GM21360 (cell line): Measurements from ENCODE around the gene NUP88.
A peak's percentile ranks its signal among the peaks of the same experiment; 100 is the strongest.

Source experiments
- ATAC-seq: cut with Tn5 transposase; IDR thresholded peaks from one replicate; pipeline ENCODE4 v1.9.1; 2021; ENCODE audit warnings: mild to moderate bottlenecking, moderate library complexity; ENCODE audit not compliant: unreplicated experiment

Gene NUP88

DNA sequence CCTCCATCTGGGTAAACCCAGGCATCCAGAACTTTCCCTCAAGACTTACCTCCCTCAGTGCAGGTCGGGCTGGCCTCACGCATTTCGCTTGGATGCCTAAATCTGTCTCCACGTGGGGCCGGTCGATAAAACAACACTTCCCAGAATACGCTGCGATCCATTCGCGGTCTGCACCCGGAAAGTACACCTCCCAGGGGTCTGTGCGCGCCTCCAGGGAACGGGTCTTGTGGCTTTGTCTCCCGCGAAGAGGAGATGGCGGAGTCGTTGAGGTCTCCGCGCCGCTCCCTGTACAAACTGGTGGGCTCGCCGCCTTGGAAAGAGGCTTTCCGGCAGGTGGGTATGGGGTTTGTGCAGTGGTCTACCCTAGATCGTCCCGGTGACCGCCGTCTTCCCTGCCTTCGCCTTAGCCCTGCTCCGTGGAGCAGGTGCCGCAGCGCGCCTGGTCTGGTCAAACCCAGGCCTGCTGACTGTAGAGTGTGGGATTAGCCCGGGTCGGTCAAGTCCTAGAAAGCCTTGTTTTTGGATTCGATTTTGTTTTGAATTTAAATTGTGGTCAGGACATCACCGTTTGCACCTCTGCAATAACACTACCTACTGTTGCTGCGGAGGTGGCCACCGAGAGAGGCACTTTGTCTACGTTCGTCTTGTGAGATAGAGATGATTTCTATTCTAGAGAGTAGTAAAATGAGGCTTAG, 644 bp upstream of the NUP88 start, which contains the start of gene RPAIN:
TSS of gene RPAIN (plus strand) at position 224 of the 695 bp plus-strand sequence. CDS start at position 253, 29 bp downstream.
- peak; percentile 30 for ATAC-seq

DNA sequence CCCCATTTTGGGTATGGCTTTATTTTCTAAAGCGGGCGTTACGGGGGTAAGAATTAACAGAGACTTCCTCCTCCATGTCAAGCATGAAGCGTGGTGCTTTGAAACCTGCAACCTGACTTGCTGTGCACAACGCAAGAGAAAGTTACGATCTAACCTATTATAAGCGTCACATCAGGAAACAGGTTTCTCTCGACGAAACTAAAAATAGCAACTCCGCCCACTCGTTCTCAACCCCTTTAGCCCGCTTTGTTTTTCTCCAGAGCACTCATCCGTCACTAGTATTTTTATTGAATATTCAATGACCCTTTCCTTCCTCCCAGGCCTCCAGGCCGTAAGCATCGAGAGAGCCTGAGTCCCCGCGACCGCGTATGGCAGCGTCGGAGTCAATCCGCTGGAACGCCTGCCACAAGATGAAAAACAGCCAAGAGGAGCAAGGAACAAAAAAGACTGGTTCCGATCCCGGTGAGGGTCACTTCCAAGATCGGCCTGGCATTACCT, 555 bp downstream of the NUP88 start:
- ATAC-seq: peak; percentile 28

DNA sequence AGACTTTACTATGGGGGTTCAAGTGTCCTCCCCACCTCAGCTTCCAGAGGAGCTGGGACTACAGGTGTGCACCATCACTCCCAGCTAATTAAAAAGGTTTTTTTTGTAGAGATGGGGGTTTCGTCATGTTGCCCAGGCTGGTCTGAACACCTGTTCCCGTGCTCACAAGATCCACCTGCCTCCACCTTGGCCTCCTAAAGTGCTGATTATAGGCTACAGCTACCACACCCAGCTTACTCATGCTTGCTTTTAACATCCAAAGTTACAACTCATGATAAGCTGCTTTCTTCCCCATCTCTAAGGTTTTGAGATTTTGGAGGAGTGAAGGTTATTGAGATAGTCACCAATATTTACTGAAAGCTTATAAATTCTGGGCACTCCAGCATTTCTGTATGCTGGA, 2.6 kb downstream of the NUP88 start:
- ATAC-seq: no peak

DNA sequence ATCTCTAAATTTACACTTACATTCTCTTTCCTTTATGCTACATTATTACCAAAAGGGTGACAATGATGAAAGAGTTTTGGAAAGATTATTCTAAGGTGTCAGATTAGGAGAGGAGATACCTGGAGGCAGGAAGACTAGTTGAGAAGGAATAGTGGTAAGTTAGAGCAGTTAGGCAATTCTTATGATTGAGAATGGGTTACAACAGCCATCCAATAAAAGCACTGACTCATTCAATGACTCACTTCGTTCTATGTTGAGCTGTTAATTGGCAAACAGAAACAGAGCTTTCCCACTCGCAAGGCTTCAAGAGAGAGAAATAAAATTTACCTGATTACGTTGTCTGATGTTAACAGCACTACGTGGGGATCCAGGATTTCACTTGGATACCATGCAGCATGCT, 5.8 kb downstream of the NUP88 start:
- no peak for ATAC-seq

DNA sequence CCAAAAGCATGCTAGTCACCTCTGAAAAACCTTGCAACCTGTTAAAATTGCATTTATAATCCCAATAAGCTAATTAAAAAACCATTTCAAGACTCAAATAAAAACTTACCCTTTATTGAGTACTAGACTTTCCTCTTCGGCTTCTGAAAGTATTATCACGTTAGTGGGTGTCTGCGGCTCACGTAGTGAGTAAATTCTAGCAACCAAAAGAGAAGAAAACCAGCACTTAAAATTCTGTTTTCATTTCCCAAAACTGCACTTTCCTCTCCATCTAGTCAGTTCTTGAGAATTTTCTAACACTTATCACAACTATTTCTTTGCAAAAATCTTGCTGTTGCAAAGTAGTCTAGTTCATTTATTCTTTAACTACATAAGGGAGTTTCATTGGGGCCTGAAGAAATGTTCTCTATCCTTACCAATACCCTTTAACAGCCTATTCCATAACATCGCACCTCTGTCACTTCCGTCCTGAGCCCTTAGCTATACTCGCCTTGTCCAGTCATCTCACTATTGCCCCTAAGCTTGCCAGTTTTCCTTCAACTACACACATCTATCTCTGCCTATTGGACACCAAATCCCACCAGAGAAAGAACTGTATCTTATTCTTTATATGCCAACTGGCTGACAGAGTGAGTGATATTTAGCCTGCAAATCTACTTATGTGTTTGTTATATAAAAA, 8.7 kb downstream of the NUP88 start:
- ATAC-seq: no peak

DNA sequence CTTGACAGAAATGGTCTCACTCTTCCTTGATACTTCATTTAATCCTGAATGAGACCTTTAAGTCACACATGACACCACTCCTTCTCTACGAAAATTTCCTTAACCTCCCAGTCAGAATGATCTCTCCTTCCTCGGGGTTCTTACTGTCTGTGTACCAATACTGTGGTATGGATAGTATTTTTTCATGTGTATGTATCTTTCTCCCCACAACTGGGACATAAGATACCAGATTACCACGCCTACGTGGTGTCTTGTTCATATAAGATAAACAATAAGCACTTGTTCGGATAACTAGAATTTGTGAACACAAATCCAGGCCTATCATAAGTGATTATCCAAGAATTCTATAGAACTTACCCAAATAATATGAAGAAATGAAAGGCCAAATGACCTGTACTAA, 11.3 kb downstream of the NUP88 start:
- ATAC-seq: no peak

DNA sequence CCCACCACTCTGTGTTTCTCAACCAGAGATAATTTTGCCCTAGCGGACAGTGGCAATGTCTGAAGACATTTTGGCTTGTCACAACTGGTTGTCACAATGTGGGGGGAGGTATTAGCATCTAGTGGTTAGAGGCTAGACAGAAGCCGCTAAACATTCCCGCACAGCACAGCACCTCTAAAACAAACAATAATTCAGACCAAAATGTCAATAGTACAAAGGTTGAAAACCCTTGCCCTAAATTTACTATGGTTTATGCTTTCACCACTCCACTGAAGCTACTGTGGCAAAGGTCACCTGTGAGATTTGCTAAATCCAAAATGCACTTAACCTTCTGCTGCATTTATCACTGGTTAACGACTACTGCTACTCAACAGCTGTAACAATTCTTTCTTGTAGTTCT, 14.1 kb downstream of the NUP88 start:
- ATAC-seq: no peak

DNA sequence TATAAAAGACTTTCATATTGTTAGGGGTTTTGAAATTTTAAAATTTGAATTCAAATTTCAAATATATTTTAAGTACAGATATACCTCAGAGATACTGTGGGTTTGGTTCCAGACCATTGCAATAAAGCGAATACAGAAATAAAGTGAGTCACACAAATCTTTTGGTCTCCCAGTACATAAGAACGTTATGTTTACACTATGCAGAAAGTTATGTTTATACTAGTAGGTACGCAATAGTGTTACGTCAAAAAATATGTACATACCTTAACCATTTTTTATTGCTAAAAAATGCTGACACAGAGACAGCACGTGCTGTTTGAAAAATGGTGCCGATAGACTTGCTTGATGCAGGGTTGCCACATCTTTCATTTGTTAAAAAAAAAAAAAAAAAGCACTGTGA, 19.7 kb downstream of the NUP88 start:
- ATAC-seq: no peak

DNA sequence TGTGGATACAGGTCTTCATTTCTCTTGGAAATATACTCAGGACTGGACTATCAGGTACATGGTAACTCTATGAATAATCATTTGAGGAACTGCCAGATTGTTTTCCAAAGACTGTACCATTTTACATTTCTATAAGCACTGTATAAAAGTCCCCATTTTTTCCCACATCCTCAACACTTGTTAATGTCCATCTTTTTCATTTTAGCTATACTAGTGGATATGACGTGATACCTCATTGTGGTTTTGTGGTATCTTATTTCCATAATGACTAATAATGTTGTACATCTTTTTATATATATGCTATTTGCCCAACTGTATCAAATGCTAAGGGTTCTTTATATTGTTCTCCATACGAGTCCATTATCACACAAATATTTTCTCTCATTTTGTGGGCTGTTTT, 22.9 kb downstream of the NUP88 start:
- ATAC-seq: no peak

DNA sequence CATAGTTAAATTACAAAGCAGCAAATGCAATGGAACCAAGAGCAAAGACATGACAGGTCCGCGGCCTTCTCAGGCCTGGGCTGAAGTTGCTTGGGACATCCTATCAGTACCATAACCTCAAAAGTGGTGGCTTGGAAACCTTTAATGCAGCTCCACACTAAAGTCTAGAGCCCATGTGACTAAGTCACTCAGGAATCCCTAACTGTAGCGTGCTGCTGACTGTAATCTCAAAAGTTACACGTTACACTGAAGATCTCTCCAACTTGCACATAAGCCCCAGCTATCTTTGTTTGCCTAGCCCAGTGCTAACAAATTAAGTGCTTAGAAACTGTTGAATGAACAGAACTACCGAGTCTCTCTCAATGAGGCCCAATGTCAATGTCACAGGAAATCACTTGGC, 27.8 kb downstream of the NUP88 start:
- ATAC-seq: no peak

DNA sequence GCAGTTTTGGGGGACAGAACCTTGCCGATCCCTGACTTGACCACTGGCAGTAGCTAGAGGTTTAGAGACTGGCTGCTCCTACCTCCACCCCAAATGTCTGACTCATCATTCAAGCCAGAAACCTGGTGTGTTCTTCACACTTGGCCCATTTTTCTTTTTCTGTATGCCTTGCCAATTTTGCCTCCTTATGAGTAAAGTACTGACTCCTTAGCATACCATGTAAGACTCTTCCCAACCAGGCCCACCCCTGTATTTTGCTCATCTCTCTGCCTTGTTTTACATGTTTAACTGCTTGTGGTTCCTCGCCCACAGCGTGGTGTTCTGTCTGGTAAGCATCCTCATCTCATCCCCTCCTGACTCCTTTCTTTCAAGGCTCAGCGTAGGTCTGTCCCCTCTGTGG, 37.9 kb downstream of the NUP88 start:
- ATAC-seq: no peak

DNA sequence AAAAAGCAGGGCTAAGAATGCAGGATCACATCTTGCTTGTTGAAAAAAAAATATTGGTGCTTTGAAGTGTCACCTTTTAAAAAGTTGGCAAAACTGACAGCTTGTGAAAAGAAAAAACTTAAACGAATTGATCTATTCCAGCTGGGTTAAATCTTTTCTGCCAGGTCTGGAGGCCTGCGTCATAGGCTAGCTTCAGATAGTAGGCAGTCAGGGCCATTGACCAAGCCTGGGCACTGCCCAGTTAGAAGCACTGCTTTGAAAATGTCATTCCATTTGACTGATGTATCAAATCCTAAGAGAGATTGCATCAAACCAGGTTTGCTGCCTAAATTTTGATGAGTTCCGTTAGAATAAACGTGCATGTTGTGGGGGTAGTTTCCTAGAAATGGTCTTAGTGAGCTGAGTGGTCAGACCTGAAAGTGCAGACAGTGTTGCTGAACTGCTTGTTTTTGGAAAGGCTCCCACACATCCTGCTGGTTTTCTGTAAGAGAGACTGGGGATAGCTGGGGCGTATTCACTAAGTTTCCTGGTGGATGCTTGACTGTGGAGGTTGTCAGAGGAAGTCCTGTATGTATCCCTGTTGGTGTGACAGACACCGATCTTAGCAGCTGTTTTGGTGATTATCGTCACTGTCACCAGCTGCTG, 38.8 kb downstream of the NUP88 start:
- ATAC-seq: no peak

DNA sequence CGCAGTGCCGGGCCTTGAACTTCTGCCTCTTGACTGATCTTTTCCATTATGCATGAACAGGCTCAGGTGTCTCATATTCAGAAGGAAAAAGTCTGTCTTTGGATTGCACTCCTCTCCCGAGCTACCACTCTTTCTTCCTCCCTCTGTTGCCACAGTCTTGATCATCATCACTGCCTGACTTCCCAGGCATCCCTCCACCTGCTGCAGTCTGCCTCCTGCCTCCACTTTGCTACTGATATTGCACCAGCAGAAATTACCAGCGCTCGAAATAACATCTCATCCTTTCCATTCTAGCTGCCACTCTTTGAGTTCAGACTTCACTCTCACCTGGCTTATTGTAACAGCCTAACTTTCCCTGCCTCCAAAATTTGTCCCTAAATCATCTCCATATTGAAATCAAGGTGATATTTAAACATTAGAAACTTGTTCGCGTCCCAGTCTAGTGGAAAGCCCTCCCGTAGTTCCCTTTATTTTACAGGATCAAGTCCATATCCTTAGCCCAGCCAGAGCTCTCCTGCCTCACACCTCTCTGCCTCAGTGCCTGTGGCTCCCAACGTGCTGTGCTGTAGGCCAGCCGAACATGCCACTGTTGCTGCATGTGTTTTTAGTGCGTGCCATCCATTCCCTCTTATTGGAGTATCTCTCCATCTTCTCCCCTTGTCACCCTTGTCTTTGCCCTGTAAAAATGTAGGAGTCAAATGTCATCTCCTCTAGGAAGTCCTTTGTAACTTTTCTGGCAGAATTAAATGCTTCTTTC, 39.9 kb downstream of the NUP88 start:
- ATAC-seq: no peak

DNA sequence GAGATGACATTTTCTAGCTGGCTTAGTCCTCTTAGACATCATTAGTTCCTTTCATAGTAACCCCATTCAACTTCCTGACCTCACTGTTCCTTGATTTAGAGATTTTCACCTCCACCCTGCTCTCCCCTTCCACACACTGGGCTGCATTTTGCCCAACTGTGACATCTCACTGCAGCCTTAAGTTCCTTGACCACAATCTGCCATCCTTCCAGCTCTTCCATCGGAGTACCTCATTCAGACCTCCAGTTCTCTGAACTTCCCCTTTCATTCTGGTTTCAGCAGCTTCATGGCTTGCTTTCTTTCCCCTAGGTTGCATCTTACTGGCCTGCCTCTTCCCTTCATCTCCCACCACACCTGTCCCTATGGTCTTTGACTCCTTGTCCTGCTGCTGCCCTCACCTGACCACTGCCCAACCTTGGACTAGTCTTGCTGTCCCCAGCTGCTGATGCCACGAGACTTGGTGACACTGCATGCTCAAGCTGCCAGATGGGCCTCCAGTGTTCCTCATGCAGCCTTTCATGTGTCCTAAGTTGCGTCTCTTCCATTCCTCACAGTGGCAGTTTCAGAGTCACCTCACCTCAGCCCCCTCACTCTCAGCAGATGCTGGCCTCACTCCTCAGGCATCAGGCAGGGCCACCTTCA, 40.8 kb downstream of the NUP88 start:
- no peak for ATAC-seq

DNA sequence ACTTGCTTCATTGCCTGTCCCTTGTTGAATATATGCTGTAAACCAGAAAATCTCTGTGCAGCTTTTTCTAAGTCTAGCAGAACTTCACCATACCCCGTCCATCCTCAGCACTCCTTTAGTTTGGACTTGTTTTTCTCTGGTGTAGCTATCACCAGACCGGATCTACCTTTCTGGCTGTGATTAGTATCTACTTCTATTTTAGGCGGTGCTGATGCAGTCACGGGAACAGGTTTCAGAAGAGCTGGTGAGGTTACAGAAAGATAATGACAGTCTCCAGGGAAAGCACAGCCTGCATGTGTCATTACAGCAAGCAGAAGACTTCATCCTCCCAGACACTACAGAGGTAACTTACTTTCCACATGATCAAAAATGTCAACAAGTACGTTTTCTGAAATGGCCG, 46.4 kb downstream of the NUP88 start:
- no peak for ATAC-seq

DNA sequence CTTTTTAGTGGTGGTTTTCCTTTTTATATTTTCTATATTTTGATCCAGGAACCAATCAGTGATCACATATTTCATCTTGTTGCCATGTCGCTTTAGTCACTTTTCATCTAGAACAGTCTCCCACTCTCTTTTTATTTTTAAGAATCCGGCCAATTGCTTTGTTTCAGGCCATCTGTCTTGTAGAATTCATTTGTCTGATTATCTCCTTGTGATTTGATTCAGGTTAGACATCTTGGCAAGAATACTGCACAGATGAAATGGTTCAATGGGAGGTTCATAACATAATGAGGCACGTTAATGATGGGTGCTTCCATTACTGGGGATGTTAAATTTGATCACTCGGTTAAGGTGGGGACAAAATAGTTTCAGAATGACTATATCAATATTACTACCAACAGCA, 49.1 kb downstream of the NUP88 start:
- ATAC-seq: no peak

DNA sequence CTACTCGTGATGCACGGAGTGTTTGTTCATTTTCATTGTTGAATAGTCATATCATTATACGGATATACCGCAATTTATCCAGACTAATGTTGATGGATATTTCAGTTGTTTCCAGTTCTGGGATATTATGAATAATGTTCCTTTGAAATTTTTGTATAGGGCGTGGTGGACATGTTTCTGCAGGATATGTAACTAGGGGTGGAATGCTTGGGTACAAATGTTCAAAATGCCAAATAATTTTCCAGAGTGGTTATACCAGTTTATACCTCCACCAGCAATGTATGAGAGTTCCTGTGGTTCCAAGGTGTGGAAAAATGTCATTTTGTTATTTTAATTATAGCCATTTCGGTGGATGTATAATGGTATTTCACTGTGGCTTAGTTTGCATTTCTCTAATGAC, 53.6 kb downstream of the NUP88 start:
- ATAC-seq: no peak

DNA sequence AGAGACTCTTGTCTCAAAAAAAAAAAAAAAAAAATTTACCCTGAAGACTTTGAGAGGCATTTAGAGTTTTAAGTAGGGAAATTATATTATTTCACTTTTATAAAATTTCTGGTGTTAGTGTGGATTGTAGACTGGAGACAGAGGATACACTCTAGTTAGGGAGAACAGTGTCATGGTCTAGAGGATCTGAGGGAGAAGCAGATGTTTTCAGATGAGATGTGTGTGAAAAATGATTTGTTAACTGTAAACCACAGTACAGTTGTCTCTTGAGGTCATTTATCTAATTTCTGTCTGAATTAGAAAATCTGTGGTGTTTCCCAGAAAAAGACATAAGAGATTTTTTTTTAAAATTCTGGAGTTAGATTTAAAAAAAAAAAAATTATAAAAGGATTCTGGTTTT, 54.8 kb downstream of the NUP88 start:
- ATAC-seq: no peak

DNA sequence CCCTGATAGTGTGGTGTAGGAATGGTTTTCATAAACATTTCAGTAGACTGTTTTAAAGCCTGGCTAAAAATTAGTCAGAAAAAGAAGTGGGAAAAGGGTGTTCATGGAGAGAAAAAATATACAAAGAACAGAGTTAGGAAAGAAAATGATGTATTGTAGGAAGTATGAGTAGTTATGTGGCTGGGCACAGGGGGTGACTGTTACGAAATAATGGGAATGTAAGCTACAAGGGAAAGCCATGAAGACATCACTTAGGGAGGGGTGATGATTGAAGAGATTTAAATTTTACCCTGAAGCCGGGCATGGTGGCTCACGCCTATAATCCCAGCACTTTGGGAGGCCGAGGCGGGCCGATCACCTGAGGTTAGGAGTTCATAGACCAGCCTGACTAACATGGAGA, 55.3 kb downstream of the NUP88 start:
- ATAC-seq: no peak

DNA sequence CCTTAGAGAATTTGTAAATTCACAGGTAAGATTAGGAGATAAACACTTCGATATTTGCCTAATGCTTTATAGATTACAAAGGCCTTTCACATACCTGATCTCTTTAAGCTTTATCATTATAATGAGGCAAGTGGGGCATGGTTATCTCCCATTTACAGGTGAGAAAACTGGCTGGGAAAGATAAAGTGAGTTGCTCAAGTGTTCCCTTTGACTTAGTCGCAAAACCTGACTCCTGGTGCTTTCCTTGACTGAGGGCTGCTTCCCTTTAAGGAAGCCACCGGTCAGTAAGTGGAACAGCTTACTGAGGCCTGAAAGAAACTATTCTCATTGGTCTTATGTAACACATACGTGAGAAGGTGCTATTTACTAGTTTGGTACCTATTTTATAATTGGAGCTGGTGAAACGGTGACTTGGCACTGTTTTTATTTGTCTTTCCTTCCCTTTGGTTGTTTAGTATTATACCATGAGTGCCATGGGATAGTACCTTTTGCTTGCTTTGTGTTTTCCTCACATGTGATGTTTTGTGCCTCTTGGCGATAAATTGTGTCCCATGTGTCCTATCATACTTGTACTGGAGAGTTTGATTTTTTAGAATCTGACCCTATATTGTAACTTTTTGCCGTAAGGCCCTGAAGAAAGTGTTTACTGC, 57.2 kb downstream of the NUP88 start:
- ATAC-seq: no peak
